ENCODE data around the gene ACTR3C.

GRCh38 chr7:150324373-150324961, 1.1 kb upstream of the ACTR3C start:
- TF ChIP-seq, protein P1, sequence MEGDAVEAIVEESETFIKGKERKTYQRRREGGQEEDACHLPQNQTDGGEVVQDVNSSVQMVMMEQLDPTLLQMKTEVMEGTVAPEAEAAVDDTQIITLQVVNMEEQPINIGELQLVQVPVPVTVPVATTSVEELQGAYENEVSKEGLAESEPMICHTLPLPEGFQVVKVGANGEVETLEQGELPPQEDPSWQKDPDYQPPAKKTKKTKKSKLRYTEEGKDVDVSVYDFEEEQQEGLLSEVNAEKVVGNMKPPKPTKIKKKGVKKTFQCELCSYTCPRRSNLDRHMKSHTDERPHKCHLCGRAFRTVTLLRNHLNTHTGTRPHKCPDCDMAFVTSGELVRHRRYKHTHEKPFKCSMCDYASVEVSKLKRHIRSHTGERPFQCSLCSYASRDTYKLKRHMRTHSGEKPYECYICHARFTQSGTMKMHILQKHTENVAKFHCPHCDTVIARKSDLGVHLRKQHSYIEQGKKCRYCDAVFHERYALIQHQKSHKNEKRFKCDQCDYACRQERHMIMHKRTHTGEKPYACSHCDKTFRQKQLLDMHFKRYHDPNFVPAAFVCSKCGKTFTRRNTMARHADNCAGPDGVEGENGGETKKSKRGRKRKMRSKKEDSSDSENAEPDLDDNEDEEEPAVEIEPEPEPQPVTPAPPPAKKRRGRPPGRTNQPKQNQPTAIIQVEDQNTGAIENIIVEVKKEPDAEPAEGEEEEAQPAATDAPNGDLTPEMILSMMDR (IDR thresholded peaks at IDR 0.05), result no peak
- TF ChIP-seq POLR2A (IDR thresholded peaks at IDR 0.05), result no peak
